GM18517 (cell line): ENCODE data around the gene BMP15.

Experiments used
- ATAC-seq: cut with Tn5 transposase; IDR thresholded peaks from one replicate; pipeline ENCODE4 v1.9.1; 2021; ENCODE audit warnings: mild to moderate bottlenecking, moderate library complexity; ENCODE audit not compliant: unreplicated experiment

Gene BMP15

GRCh38 chrX:50910685-50911176, at the start of gene BMP15:
Gene BMP15 (plus strand): TSS chrX:50910735. CDS start chrX:50910784, 49 bp downstream.
- ATAC-seq = no peak

- ATAC-seq = no peak
These were observed 47.1 kb upstream of the BMP15 start for GRCh38 chrX:50863471-50863870.

- ATAC-seq = no peak
These were observed 45.2 kb upstream of the BMP15 start for GRCh38 chrX:50865311-50865710.

GRCh38 chrX:50871922-50872453, 38.5 kb upstream of the BMP15 start:
- no peak for ATAC-seq

- ATAC-seq = no peak
These were observed 35.7 kb upstream of the BMP15 start for GRCh38 chrX:50874876-50875275.

- ATAC-seq = no peak
These were observed 34.0 kb upstream of the BMP15 start for GRCh38 chrX:50876551-50876950.

- no peak for ATAC-seq
These were observed 33.2 kb upstream of the BMP15 start for GRCh38 chrX:50877310-50877709.

GRCh38 chrX:50881028-50881427, 29.5 kb upstream of the BMP15 start:
- no peak for ATAC-seq

- no peak for ATAC-seq
These were observed 21.7 kb upstream of the BMP15 start for GRCh38 chrX:50888884-50889283.

- ATAC-seq = no peak
These were observed 21.0 kb upstream of the BMP15 start for GRCh38 chrX:50889582-50889981.

- ATAC-seq = no peak
These were observed 17.5 kb upstream of the BMP15 start for GRCh38 chrX:50893047-50893446.

GRCh38 chrX:50893466-50893865, 17.1 kb upstream of the BMP15 start:
- no peak for ATAC-seq

GRCh38 chrX:50905334-50905733, 5.2 kb upstream of the BMP15 start:
- no peak for ATAC-seq

GRCh38 chrX:50913520-50913919, 3.0 kb downstream of the BMP15 start:
- ATAC-seq = no peak

GRCh38 chrX:50920132-50920531, 9.6 kb downstream of the BMP15 start:
- ATAC-seq = no peak

GRCh38 chrX:50927127-50927526, 16.6 kb downstream of the BMP15 start:
- no peak for ATAC-seq

GRCh38 chrX:50941638-50942037, 31.1 kb downstream of the BMP15 start:
- no peak for ATAC-seq

- no peak for ATAC-seq
These were observed 31.9 kb downstream of the BMP15 start for GRCh38 chrX:50942471-50942870.

GRCh38 chrX:50952406-50952805, 41.9 kb downstream of the BMP15 start:
- no peak for ATAC-seq

- ATAC-seq = no peak
These were observed 43.3 kb downstream of the BMP15 start for GRCh38 chrX:50953832-50954231.

- ATAC-seq = no peak
These were observed 51.6 kb downstream of the BMP15 start for GRCh38 chrX:50962156-50962555.

GRCh38 chrX:50963842-50964241, 53.3 kb downstream of the BMP15 start:
- ATAC-seq = no peak
